HTR-8/SVneo (cell line): Measurements from ENCODE around the gene CEP76.

ENCODE experiments used
- DNase-seq: peaks from one replicate; pipeline ENCODE4 v3.0.0; 2011; ENCODE audit warnings: low spot score, mixed read lengths; ENCODE audit not compliant: insufficient read length
- FAIRE-seq: peaks from 2 replicates; lab custom pipeline; 2011; peaks lifted over from hg19 to GRCh38; lab: Jason Lieb, UNC

CEP76 gene, protein sequence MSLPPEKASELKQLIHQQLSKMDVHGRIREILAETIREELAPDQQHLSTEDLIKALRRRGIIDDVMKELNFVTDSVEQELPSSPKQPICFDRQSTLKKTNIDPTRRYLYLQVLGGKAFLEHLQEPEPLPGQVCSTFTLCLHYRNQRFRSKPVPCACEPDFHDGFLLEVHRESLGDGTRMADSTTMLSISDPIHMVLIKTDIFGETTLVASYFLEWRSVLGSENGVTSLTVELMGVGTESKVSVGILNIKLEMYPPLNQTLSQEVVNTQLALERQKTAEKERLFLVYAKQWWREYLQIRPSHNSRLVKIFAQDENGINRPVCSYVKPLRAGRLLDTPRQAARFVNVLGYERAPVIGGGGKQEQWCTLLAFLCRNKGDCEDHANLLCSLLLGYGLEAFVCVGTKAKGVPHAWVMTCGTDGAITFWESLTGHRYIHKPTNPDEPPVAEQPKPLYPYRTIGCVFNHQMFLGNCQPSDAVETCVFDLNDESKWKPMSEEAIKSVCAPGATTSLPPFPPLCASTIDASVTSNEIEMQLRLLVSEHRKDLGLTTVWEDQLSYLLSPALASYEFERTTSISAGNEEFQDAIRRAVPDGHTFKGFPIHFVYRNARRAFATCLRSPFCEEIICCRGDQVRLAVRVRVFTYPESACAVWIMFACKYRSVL

DNA sequence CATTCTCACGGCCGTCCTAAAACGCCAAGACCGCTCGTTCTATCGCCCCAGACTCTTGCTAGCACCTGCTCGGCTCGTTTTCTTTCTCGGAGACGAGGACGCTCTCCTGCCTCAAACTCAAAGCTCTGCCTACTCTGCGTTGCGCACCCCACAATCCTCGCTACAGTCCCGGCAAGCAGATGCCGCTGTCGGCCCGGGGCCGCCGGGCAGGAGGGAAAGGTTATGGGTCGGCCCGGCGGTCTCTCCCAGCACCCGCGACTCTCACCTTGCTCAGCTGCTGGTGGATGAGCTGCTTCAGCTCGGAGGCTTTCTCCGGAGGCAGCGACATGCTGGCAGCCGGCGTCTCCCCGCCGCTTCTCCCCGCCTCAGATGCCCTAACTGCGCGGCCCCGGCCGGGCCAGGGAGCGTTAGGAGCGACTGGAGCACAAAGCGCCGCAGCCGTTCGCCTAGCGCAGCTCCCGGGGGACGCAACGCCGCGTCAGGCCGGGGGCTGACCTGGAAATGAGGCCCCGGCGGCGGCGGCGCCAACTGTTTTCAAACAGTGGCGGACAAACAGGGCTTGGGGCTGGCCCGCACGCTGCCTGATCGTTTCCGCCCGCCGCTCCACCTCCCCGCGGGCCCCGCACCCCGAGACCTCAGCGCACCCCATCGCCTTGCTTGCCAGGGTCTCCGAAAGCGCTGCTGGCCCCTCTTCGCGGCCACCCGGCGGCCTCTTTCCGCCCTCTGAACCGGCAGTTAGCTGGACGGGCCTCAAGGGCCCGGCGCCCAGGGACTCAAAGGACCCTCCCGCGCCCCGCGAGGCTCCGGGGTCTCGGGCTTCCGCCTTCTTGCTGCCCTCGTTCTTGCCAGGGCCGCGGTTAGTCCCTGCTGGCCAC is at the start of gene CEP76, which contains the start of gene PSMG2:
Gene CEP76 (minus strand): TSS at position 503 of the 875 bp plus-strand sequence. CDS start 175 bp downstream, at position 328.
Gene PSMG2 (plus strand): TSS at position 822 of the 875 bp plus-strand sequence. CDS start 66 bp downstream, outside the sequence.
- FAIRE-seq = no peak
- DNase-seq = peak; percentile 86

DNA sequence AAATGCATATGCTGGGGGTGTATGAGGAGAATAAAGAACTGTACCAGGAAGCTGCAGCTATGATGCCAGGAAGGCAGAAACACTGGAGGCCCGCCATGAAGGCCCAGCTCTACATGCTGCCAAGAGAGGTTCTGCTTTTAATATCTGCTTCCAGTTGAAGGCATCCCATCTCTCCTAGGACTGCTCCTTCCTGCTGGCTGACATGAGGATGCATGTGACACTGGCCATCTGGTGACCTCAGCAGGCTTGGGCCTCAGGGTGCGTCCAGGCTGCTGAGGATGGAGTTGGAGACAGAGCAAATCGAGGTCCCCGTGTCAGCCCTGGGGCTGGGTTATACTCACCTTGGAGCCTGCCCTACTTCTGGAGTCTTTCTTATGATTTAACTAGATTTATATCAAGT is 49.4 kb upstream of the CEP76 start:
- FAIRE-seq = no peak
- no peak for DNase-seq

DNA sequence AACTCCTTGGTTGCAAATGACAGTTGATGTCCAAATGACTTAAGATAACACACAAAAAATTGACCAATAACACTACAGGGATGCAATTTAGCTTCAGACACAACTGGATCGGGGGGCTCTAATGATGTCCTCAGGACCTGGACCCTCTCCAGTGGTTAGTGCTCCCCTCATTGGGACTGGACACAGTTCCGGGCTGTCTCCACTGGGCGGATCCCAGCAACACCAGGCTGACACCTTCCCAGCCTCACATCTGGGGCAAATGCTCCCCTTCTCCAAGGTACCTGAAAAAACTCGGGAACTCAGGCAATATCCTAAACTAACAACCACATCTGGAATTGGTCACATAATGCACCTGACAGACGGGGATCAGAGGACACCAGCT is 49.0 kb upstream of the CEP76 start:
- no peak for FAIRE-seq

DNA sequence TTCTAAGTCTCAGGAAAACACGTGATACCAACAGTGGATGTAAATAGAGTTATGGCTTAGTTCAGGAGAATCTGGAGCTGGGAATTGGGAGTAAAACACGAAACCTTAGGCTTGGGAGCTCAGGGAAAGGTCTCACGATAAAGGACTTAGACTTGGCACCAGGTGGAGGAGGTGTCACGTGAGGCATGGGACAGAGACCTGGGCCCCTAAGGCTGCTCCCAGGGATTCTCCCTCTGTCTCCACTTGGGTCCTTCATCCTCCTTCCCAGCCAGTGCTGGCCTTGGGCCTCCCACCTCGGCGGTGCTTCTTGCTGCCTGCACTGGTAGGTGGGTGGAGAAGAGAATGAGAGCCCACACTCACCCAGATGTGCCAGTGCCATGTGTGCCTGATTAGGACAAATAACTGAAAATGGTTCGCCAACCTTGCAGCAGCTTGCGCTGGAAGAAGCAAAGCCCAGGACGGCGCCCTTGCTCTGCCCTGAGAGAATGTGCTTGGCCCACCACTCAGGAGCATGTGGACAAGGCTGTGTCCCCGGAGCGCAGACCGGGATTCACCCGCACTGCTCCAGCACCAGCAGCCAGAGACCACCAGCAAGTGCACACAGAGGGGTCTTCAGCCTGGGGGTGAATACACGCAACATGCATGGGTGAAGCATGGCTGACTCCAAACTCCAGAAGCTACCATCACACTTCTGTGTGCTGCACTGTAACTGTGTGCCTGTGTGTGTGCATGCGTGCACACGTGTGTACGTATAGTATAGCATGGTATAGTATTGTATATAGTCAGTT is 48.4 kb upstream of the CEP76 start:
- no peak for DNase-seq
- FAIRE-seq = no peak

More for the DNA sequence above, 49.0 kb upstream of the CEP76 start:
- no peak for DNase-seq

DNA sequence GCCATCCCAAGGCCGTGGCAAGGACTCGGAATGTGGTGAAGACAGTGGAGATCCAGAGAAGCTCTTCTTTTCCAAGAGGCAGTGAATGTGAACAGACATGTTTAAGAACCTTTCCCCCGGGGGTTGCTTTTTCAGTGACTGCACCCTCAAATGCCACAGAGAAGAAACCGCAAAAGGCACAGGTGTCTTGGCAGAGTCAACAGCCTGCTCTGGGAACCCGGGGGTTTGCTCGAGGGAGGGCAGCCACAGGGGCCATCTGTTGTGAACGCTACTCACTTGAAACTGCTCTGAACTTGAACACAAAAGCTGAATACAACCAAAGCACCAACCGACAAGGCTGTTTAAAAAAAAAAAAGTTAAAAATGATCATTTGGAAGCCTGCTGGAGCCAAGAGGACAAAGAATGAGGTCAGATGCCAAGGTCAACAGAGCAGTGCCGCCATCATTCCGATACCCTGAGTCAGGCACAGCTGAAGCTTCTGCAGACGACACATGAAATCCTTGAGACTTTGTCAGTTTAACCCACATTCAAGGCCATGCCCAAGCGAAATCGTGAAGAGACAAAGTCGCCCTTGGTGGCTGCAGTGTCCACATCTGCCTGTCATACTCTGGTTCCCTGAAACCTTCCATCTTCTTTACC is 47.7 kb upstream of the CEP76 start:
- DNase-seq (no peak), FAIRE-seq (no peak)

DNA sequence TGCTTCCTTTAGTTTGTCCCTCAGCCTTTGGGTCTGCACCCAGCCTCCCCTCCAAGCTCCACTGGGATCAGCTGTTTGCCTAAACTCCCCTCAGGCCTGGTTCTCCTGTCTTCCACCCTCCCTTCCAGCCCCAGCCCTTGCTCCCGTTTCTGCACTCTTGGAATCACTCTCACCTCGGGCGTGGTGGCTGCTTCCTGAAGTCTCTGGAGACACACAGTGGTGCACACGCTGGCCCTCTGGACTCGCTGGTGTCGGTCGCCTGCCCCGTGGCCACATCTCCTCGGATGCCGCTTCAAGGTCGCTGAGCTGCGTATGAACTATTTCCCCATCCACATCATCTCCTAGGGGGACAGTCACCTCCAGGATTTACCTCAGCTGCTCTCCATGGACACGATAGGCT is 46.6 kb upstream of the CEP76 start:
- DNase-seq (no peak), FAIRE-seq (no peak)

DNA sequence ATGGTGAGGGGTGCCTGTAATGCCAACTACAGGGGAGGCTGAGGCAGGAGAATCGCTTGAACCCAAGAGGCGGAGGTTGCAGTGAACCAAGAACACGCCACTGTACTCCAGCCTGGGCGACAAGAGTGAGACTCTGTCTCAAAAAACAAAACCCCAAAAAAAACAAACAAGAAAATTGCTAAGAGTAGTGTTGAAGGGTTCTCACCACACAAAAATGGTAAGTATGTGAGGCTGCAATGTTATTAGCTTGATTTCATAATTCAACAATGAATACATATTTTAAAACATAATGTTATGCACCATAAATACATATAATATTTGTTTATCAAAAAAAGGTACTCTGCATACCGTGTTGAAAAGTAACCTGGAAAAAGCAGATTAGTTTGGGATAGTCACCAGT is 46.1 kb upstream of the CEP76 start:
- no peak for DNase-seq
- no peak for FAIRE-seq

DNA sequence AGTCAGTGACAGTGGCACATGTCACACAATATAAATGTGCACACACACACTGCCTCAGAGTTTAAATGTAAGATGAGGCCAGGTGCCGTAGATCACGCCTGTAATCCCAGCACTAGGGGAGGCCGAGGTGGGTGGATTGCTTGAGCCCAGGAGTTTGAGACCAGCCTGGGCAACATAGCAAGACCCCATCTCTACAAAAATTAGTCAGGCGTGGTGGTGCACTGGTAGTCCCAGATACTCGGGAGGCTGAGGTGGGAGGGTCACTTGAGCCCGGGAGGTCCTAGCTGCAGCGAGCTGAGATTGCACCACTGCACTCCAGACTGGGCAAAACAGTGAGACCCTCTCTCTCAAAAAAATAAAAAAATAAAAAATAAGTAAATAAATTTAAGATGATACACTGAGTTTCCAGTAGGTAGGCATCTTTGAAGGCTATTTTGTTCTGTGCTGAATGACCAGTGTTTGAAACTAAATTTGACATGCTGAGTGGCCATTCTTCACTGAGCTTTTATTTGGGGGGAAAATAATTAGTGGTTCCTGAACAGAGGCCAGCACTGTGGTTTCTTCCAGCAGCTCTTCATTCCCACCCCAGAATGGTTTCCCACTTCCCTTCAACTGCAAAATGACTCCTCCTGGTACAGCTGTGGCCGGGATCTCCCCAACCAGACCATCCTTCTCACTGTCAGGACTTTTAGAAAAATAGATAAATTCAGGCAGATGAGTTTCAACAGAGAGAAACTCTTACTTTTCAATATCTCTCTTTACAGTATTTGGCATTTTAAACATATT is 45.2 kb upstream of the CEP76 start:
- no peak for DNase-seq
- no peak for FAIRE-seq

DNA sequence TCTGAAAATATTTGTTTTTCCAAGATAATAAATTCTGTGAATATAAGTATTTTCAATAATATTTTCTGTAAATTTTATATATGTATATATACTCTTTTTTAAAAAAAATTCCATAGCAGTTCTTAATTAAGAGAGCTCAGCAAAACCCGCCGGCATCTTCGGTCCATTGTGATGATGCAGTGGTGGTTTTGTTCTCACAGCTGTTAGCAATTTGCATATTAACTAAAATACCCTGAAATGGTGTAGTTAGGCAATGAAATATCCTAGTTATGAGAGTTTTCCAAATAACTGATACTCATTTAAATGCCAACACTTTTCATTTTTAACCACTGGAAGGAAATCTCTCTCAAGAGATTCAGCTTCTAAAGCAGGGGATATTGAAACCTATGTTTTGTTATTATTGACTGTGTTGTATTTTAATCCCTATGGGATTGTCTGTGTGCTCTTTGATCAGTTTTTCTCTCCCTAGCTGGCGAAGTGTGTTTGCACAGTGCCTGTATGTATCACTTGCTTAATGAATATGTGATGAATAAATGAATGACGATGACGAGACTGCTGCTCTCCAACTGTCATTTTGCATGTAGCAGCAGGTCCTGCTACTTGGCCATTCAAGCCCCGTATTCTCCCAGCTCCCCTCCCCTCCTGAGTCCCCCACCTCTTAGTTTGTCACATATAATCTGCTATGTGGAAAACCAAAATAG is 42.7 kb upstream of the CEP76 start:
- DNase-seq = no peak
- FAIRE-seq = no peak

DNA sequence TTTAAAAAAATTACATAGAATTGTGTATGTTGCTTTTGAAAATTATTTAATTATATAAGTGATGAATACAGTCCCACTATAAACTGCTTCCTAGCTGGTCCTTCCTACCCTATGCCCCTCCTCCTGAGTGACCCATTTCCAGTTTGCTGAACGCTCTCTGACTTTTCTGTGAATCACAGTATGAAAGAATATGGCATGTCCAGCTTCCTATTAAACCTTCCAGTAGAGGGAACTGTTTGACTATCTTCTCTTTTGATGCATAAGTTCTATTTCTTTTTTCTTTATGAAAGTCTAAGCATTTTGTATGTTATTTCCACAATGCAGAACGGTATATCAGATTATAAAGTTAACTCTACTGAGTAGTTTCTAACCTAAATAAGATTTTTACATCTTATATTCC is 41.6 kb upstream of the CEP76 start:
- DNase-seq = peak; percentile 65
- FAIRE-seq = no peak

DNA sequence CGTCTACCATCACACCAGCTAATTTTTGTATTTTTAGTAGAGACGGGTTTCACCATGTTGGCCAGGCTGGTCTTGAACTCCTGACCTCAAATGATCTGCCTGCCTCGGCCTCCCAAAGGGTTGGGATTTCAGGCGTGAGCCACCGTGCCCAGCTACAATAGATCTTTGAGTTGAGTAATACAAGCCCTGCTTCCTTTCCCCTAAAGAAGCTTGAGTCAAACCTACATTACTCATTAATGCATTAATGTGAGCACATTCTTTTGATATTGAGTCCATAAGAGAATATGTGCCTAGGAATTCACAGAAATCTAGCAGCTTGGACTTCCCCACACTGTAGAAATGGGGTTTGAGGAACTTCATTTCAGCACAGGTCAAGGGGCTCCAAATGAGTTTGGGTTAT is 39.9 kb upstream of the CEP76 start:
- DNase-seq = peak; percentile 32
- no peak for FAIRE-seq

DNA sequence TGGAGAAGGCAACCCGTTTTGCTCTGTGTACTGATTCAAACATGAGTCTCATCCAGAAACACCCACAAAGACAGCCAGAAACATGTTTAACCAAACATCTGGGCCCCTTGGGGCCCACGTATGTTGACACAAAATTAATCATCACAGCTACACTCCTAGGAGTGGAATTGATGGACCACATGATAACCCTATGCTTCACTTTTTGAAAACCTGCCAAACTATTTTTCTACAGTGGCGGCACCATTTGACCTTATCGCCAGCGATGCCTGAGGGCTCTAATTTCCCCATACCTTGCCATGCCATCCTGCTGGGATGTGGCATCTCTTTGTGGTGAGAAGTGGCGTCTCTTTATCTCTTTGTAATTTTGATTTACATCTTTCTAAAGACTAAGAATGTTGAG is 38.8 kb upstream of the CEP76 start:
- DNase-seq (peak; percentile 39), FAIRE-seq (no peak)

DNA sequence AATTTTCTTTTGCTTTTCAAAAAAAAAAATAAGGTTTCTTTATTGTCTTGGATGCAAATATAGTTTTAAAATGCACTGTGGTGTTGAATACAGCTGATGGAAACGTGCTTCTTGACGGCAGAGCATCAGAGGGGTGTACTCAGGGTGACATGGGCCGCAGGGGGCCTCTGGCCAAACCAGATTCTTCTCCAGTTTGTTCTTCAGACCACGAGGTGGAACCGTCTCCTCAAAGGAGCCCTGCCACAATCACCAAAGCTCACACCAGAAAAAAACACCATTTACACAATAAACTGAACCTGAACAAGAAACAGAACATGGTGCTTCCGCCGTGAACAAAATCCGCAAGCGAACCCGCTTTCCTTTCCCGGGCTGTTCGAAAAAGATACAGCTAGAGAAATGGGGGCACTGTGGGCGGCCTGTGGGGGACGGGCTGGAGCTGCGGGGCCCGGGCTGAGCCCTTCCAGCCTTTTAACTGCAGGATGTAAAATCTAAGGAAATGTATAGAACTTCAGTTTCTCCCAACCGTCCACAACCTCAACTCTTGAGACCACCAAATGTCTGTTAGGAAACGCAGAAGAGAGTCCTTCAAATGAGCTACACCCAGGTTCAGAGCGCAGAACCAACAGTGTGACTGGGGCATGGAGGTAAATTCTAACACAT is 34.9 kb upstream of the CEP76 start:
- FAIRE-seq (no peak), DNase-seq (no peak)

DNA sequence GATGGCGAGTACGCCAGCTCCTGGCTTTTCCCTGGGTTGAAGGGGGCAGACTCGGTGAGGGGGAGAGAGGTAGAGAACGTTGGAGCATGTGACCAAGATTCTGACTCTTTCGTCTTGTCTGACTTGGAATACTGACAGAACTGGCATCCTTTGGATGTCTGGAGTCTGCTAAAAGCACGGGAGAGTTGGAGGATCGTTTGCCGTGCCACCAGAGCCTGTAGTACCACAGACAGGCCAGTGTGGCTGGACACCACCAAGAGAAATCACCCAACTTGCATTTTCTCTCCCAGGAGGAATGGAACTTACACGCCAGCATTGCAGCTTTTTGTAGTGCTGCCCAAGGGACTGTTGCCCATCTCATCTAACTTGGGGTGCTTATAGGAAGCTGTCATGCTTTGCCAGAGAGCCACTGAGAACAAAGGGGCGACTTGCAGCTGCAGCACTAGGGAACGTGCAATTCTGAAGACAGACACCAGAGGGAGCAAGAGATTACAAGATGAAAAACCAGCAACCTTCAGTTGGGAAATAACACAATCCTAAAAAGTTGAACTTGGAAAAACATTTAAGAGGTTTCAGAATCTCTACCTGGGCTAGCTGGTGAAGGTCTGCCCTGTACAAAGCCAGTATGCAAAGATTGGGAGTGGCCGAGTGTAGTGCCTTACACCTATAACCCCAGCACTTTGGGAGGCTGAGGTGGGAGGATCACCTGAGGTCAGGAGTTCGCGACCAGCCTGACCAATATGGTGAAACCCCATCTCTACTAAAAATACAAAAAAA is 24.4 kb upstream of the CEP76 start:
- FAIRE-seq (no peak), DNase-seq (peak; percentile 64)

DNA sequence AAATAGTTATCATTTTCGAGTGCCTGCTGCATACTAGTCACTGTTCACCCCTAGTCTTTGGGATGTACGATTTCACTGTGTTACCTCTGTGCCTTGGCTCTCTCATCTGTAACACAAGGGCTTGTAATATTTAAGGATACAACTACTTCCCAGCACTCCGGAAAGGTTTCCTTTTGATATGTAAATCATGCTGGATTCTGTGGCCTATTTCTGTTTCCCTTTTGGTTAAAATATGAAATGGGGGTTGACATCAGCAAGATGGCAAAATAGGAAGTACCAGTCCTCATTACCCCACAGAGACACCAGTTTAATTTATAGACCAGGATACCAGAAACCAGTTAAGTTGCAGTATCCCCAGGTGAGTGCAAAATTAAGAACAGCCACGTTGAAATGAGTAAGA is 23.8 kb upstream of the CEP76 start:
- DNase-seq (no peak), FAIRE-seq (no peak)

DNA sequence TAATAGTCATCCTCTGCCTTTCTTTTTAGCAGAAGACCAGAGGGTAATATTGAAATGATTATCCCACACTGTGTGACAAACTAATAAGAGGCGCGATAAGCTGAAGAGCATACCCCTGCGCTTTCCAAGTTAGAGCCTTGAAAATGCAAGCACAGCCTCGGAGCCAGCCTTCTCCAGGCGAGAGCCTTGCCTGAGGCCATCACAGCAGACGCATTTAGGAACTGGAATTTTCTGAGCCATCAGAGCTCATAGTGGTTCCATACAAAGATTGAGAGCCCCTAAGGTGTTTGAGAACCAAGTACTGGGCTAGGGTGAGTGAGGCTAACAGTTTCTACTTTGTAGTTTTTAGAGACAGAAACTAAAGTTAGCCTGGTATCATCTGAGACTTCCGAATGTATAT is 20.2 kb upstream of the CEP76 start:
- no peak for FAIRE-seq
- no peak for DNase-seq
